Mononuclear cell (primary cell): Measurements from ENCODE around the gene EMILIN3. TPM values are rescaled to one million over a fixed set of nuclear protein-coding genes. Genes with fewer than 3 reads are reported as not detected.

ENCODE experiments used
- H3K27me3 ChIP-seq: 2 replicates; pipeline ENCODE4 v1.6.0; 2011; ENCODE audit warnings: low read length, control low read depth; ENCODE audit not compliant: insufficient read depth
- H3K4me1 ChIP-seq: 2 replicates; pipeline ENCODE4 v1.5.1; 2011; ENCODE audit warnings: mild to moderate bottlenecking, low read length, control low read depth; ENCODE audit not compliant: insufficient read depth
- H3K4me3 ChIP-seq: 2 replicates; pipeline ENCODE4 v1.5.1; 2011; ENCODE audit warnings: mild to moderate bottlenecking, low read length, moderate library complexity
- H3K9me3 ChIP-seq: 2 replicates; pipeline ENCODE4 v1.5.1; 2011; ENCODE audit warnings: low read depth, mild to moderate bottlenecking, control low read depth, low read length
- total RNA-seq: library from RNA; depleted of rRNA; stranded (reverse); fragments of >200 nt; gene quantifications from one replicate; pipeline ENCODE4 v1.2.3, GENCODE V29; 2012

The EMILIN3 gene
- total RNA-seq, 1 donor = under 0.01 TPM

GRCh38 chr20:41334443-41335421 is 31.9 kb downstream of the EMILIN3 start:
- Histone ChIP-seq H3K27me3 (peaks cover 8% of the 10 kb centered on the region), H3K4me3 (no peak overlapping the region), H3K4me1 (peaks cover 7% of the 10 kb centered on the region), H3K9me3 (no peaks in the 10 kb centered on the region)

- peaks cover 11% of the 10 kb centered on the region for H3K4me1 ChIP-seq
- no peak overlapping the region for H3K4me3 ChIP-seq
- H3K27me3 ChIP-seq = peaks cover 2% of the 10 kb centered on the region
- no peaks in the 10 kb centered on the region for H3K9me3 ChIP-seq
Measured at GRCh38 chr20:41334036-41334435, 32.6 kb downstream of the EMILIN3 start.

GRCh38 chr20:41331731-41332130 is 34.9 kb downstream of the EMILIN3 start:
- Histone ChIP-seq H3K9me3 (no peaks in the 10 kb centered on the region), H3K4me3 (no peak overlapping the region), H3K27me3 (peaks cover 2% of the 10 kb centered on the region), H3K4me1 (peaks cover 11% of the 10 kb centered on the region)

GRCh38 chr20:41330941-41331340 is 35.7 kb downstream of the EMILIN3 start:
- Histone ChIP-seq H3K27me3 (peaks cover 2% of the 10 kb centered on the region), H3K4me1 (peaks cover 11% of the 10 kb centered on the region), H3K9me3 (no peaks in the 10 kb centered on the region), H3K4me3 (no peak overlapping the region)

- no peak overlapping the region for H3K4me3 ChIP-seq
- peaks cover 11% of the 10 kb centered on the region for H3K4me1 ChIP-seq
- H3K27me3 ChIP-seq = peaks cover 2% of the 10 kb centered on the region
- no peaks in the 10 kb centered on the region for H3K9me3 ChIP-seq
Measured at GRCh38 chr20:41330343-41330720, 36.3 kb downstream of the EMILIN3 start.

GRCh38 chr20:41329435-41330342 is 36.9 kb downstream of the EMILIN3 start:
- H3K4me1 ChIP-seq = peaks cover 11% of the 10 kb centered on the region
- H3K9me3 ChIP-seq = no peaks in the 10 kb centered on the region
- H3K4me3 ChIP-seq = no peak overlapping the region
- peaks cover 2% of the 10 kb centered on the region for H3K27me3 ChIP-seq

GRCh38 chr20:41327178-41327577 is 39.4 kb downstream of the EMILIN3 start:
- Histone ChIP-seq H3K4me3 (no peak overlapping the region), H3K27me3 (peaks cover 2% of the 10 kb centered on the region), H3K4me1 (peaks cover 11% of the 10 kb centered on the region), H3K9me3 (no peaks in the 10 kb centered on the region)

- H3K9me3 ChIP-seq = no peaks in the 10 kb centered on the region
- H3K4me1 ChIP-seq = peaks cover 12% of the 10 kb centered on the region
- H3K4me3 ChIP-seq = no peak overlapping the region
- H3K27me3 ChIP-seq = no peaks in the 10 kb centered on the region
Measured at GRCh38 chr20:41320976-41321375, 45.6 kb downstream of the EMILIN3 start.

- H3K27me3 ChIP-seq = no peaks in the 10 kb centered on the region
- H3K4me1 ChIP-seq = peaks cover 12% of the 10 kb centered on the region
- no peaks in the 10 kb centered on the region for H3K9me3 ChIP-seq
Measured at GRCh38 chr20:41320441-41320840, 46.2 kb downstream of the EMILIN3 start.

GRCh38 chr20:41318271-41318649 is 48.4 kb downstream of the EMILIN3 start:
- no peak overlapping the region for H3K4me3 ChIP-seq
- peaks cover 12% of the 10 kb centered on the region for H3K4me1 ChIP-seq
- H3K27me3 ChIP-seq = no peaks in the 10 kb centered on the region
- H3K9me3 ChIP-seq = no peaks in the 10 kb centered on the region

More at GRCh38 chr20:41320441-41320840, 46.2 kb downstream of the EMILIN3 start:
- no peak overlapping the region for H3K4me3 ChIP-seq

- H3K4me3 ChIP-seq = peak within 1 kb of the TSS; percentile 49
- H3K27me3 ChIP-seq = no peaks in the 10 kb centered on the region
- no peaks in the 10 kb centered on the region for H3K9me3 ChIP-seq
- peaks cover 12% of the 10 kb centered on the region for H3K4me1 ChIP-seq
Measured at GRCh38 chr20:41317546-41318270, 48.9 kb downstream of the EMILIN3 start, which contains the start of gene ZHX3. ZHX3 (minus strand) TSS chr20:41317731; CDS start chr20:41204916, 112,815 bp downstream.

- Histone ChIP-seq H3K27me3 (no peaks in the 10 kb centered on the region), H3K9me3 (no peaks in the 10 kb centered on the region), H3K4me3 (peak overlapping the region; percentile 49), H3K4me1 (peaks cover 12% of the 10 kb centered on the region)
Measured at GRCh38 chr20:41316602-41317545, 49.7 kb downstream of the EMILIN3 start.

GRCh38 chr20:41316051-41316450 is 50.6 kb downstream of the EMILIN3 start:
- Histone ChIP-seq H3K9me3 (no peaks in the 10 kb centered on the region), H3K4me3 (no peak overlapping the region), H3K4me1 (peaks cover 12% of the 10 kb centered on the region), H3K27me3 (no peaks in the 10 kb centered on the region)
